IPS DF 4.7 (cell line): ENCODE measurements around the gene SIGLEC5.

Experiments used
- DNase-seq: peaks from one replicate; pipeline ENCODE4 v3.0.0-alpha.2; 2013; ENCODE audit warnings: low spot score; ENCODE audit errors: extremely low read depth

Gene SIGLEC5

GRCh38 chr19:51628153-51628939, 1.9 kb downstream of the SIGLEC5 start:
- no peak for DNase-seq

- DNase-seq = no peak
These were observed 2.6 kb downstream of the SIGLEC5 start for GRCh38 chr19:51627491-51628138.

- DNase-seq = no peak
These were observed 3.5 kb downstream of the SIGLEC5 start for GRCh38 chr19:51626675-51627074.

- no peak for DNase-seq
These were observed 9.0 kb downstream of the SIGLEC5 start for GRCh38 chr19:51621178-51621577.

GRCh38 chr19:51615991-51616390, 14.2 kb downstream of the SIGLEC5 start:
- no peak for DNase-seq

- no peak for DNase-seq
These were observed 15.4 kb downstream of the SIGLEC5 start for GRCh38 chr19:51614789-51615188.

GRCh38 chr19:51610576-51610975, 19.6 kb downstream of the SIGLEC5 start:
- DNase-seq = no peak

GRCh38 chr19:51607920-51608562, 22.2 kb downstream of the SIGLEC5 start:
- peak; percentile 56 for DNase-seq

- DNase-seq = no peak
These were observed 23.1 kb downstream of the SIGLEC5 start for GRCh38 chr19:51607077-51607476.

- no peak for DNase-seq
These were observed 27.9 kb downstream of the SIGLEC5 start for GRCh38 chr19:51602189-51602854.

- DNase-seq = no peak
These were observed 29.1 kb downstream of the SIGLEC5 start for GRCh38 chr19:51600940-51601580.

- DNase-seq = no peak
These were observed 31.1 kb downstream of the SIGLEC5 start for GRCh38 chr19:51599084-51599483.

- DNase-seq = no peak
These were observed 31.9 kb downstream of the SIGLEC5 start for GRCh38 chr19:51598159-51598915.

GRCh38 chr19:51595190-51596175, 34.7 kb downstream of the SIGLEC5 start:
- no peak for DNase-seq

- DNase-seq = no peak
These were observed 35.5 kb downstream of the SIGLEC5 start for GRCh38 chr19:51594774-51595109.

- peak; percentile 91 for DNase-seq
These were observed 36.0 kb downstream of the SIGLEC5 start for GRCh38 chr19:51593969-51594773.

GRCh38 chr19:51593138-51593890, 36.9 kb downstream of the SIGLEC5 start:
- no peak for DNase-seq

GRCh38 chr19:51592521-51592920, 37.7 kb downstream of the SIGLEC5 start:
- no peak for DNase-seq
